T follicular helper cell (primary cell): Measurements from ENCODE around the gene PRR14L.
"Not testable (repeated sequence)": the region's sequence is repeated elsewhere in the genome, so short reads cannot be mapped to it uniquely, and the experiment has no call there.

ENCODE experiments used
- DNase-seq: peaks from one replicate; pipeline ENCODE4 v3.0.0-alpha.2; 2020; ENCODE audit warnings: low read depth

The PRR14L gene

DNA sequence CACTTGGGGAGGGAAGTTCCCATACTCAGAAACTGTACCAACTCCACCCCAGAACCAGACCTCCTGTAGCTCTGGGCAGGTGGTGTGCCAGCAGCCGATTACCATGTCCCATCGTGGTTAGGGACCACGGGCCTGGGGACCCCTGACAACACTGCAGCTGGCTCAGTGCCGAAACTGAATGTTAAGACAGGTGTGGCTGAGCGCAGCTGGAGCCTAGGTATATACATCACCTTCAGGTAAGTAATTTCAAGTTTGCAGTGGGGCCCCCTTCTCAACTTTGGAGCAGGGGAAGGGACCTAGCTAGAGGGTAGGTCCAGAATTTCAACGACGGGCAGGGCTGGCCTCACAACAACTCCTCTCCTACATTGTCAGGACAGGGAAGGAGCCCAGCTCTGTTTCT is 67.2 kb downstream of the PRR14L start:
- DNase-seq: no peak

DNA sequence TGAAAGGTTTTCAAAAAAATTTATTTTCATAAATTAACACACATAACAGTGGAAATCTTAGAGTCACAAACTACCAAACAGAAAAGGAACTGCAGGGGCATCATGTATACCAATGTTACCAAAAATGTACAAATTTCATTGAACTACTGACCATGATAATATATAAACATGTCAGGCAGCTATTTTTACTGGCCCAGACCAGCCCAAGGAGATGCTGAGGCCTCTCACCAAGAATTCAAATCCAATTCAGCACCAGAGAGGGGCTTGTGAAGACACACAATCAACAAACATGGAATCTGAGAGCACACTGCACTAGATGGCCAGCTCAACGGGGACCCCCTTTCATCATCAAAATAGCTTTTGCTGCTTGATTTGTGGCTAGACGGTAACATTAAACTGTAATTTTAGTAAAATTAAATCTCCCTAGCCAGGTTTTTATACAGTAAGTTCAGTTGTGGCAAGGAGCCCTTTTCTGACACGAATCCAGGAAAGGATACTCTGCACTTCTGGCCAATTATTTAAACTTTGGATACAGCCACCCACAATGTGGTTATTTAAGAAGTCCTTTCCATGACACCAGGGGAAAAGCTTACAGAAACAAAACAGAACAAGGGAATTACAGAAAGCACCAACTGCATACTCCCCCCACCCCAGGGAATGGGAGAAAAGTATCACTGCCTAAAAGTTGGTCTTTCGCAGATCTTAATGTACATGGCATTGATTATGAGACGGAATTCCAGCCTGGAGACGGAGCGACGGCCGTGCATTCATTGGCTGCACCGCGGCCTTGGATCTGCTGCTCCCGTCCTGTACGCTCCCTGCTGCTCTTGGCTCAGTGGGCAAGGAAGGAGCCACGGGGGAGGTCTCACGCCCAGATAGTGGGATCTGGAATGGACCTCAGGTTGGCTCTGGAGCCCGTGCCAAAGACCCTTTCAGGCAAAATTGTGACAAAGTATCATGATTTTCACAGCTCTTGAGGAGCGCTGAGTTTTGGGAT is 68.3 kb downstream of the PRR14L start:
- DNase-seq: no peak

DNA sequence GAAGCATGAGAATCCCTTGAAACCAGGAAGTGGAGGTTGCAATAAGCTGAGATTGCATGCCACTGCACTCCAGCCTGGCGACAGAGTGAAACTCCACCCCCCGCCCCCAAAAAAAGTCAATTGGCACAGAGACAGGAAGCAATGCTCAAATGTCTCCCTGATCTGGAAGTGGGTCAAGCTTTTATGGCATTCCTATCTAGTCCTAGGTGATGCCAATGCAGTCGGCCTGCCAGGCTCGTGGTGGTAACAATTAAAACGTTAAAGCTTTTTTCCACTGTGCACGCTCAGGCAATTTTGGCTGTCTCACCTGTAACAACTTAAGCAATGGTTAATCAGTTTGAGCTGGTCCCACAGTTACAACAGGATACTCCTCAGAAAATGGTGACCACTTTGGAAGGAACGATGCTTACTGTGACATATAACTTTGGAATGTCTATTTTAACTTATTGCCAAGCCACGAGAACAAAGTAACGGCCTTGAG is 69.0 kb downstream of the PRR14L start:
- no peak for DNase-seq

GRCh38 chr22:31678748-31679147 is 71.2 kb downstream of the PRR14L start:
- DNase-seq: no peak

DNA sequence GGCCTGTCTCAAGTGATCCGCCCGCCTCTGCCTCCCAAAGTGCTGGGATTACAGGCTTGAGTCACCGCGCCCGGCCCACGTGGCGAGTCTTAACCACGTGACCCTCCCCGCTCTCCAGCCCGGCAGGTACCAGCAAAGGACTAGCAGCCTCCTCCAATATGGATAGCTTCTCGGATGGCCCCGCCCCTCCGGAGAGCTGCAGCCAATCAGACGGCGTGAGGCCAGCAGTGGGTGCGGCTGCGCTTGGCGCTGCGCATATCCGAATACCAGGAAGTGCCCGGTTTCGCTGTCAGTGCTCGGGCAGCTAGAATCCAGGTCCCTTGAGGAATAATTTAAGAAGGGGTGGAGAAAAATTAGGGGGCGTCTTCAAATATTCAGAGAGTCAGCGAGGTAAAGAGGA is 73.2 kb downstream of the PRR14L start:
- peak; percentile 87 for DNase-seq

GRCh38 chr22:31674219-31674618 is 75.7 kb downstream of the PRR14L start:
- DNase-seq: not testable (repeated sequence)

- DNase-seq: not testable (repeated sequence)
Measured at GRCh38 chr22:31668849-31669248, 81.1 kb downstream of the PRR14L start.

DNA sequence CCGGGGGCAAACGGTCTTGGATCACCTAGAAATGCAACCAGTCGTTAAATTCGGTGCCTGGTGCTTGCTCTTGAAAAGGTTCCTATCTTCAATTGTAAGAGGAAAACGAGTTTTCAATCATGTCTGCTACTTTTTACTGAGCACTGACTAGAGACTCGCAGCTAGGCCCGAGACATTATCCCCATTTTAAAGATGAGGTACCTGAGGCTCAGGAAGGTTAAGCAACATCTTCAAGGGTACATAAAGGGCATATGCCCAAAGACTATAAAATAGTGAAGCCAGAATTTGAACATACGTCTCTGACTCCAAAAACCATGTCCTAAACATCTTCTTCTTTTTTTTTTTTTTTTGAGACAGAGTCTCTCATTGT is 87.3 kb downstream of the PRR14L start:
- no peak for DNase-seq

DNA sequence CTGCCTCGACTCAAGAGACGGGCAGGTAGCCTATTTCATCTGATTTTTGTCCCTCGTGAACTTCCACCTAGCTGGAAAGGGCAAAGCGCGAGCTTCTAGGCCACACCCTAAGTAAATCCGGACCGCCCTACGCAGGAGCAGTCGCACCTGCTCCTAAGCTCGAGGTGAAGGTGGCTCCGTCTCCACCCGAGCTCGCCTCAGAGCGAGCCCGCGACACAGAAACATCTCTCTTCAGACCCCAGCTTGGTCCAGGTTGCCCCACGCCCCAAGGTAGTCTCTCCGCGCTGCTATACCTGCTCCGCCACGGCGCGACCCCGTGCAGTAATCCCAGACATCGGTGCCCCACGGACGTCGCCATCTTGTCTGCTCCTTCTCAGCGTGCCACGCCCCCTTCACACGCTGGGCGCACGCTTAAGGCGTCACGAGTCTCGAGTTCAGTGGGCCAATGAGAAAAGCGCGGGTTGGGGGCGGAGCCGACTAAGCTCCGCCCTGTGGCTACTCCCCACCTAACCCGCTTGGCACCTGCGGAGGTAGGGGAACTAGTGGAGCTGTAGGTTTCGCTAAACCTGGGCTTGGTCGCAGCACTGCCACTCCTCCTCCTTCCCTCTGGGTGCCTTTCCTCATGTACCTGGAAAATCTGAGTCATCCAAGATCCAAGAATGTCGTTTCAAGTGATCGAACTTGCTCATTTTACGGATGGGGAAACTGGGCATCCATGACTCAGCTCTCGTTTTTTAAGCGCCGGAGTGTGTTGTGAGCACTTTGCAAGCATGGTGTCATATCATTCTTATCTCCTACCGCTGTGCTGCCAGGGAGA is 87.9 kb downstream of the PRR14L start, which contains the start of gene PISD:
TSS of gene PISD (minus strand) at position 365 of the 817 bp plus-strand sequence. CDS start at position 358, 7 bp downstream.
- peak; percentile 96 for DNase-seq

DNA sequence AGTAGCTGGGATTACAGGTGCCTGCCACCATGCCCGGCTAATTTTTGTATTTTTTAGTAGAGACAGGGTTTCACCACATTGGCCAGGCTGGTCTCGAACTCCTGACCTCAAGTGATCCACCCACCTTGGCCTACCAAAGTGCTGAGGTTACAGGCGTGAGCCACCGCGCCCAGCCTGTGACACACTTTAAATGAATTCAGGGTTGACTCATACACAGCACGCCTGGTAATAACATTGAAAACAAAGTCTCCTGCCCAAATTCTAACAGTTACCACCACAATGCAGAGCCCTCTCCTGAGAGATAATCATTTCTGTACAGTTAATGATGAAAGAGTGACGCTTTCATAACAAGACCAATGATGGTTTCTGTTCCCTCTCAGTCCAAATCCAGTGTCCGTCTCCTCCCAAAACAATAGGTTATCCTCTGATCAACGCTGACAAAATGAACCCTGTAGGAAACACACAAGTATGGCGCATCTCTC is 89.0 kb downstream of the PRR14L start:
- DNase-seq: not testable (repeated sequence)

- DNase-seq: no peak
Measured at GRCh38 chr22:31659246-31659645, 90.7 kb downstream of the PRR14L start.

- DNase-seq: no peak
Measured at GRCh38 chr22:31654408-31654807, 95.5 kb downstream of the PRR14L start.

GRCh38 chr22:31653944-31654343 is 96.0 kb downstream of the PRR14L start:
- DNase-seq: no peak

GRCh38 chr22:31652911-31653684 is 96.8 kb downstream of the PRR14L start:
- no peak for DNase-seq

DNA sequence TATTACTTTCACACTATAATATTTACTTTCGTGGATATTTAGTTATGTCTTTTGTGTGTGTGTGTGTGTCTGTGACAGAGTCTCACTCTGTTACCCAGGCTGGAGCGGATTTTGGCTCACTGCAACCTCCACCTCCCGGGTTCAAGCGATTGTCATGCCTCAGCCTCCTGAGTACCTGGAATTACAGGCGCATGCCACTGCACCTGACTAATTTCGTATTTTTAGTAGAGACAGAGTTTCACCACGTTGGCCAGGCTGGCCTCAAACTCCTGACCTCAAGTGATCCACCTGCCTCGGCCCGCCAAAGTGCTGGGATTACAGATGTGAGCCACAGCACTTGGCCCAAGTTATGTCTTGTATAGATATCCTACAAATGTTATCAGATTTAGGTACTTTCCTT is 97.8 kb downstream of the PRR14L start:
- no peak for DNase-seq

DNA sequence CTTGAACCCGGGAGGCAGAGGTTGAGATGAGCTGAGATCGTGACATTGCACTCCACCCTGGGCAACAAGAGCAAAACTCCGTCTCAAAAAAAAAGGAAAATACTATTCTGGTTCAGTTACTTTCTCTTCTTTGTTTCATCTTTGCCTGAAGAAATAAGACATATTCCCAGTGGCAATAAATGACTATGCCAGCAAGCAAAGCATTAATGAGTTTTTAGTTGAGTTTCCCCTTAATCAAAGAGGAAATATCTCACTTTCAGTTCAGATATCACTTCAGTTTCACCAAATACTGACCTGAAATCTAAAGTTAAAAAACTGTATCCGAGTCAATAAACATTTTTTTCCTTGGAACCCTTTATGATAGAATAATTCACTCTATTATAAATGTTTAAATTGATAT is 98.3 kb downstream of the PRR14L start:
- no peak for DNase-seq

DNA sequence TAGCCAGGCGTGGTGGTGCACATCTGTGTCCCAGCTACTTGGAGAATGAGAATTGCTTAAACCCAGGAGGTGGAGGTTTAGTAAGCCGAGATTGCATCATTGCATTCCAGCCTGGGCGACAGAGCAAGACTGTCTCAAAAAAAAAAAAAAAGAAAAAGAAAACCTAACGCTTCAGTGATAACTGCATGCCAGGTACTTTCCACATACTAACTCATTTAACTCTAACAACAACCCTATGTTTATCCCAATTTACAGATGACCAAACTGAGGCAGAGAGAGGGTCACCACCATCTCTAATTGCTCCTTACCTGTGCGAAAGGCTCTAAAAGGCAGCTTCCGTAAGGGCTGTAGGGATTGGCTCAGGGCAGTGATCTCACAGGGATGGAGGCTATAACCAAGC is 99.5 kb downstream of the PRR14L start:
- DNase-seq: no peak

DNA sequence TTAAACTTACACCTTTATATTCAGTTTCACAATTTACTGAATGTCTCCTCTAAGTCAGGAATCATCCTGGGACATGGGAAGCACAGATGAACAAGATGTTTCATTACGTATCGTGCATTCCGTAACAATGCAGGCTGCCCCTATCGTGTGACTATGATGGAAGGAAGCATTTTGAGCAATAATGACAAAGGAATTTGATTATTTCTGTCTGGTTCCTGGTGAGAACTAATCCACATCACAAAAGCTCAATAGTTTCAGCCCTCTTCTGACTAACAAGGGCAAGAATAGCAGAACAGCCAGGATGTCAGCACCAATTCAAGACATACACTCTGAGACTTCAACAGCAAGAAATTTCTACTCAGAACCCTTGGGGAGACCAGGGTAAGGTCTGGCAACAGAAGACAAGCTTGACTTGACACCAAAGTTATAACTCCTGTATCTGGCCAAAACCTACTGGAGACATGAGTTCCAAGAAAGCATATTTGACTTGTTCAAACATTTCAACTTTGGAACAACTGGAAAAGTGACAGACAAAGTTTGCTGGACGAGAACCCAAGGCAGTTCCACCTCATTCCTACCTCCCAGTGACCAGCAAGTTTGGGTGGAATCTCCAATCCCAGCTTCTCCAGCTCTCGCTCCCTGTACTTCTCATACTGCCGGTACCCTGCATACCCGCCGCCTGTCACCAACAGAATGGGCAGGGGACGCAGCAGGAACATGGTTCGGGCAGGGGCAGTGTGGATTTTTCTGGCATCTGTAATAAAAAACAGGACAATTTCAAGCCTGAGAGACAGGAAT is 102.2 kb downstream of the PRR14L start:
- DNase-seq: no peak

- no peak for DNase-seq
Measured at GRCh38 chr22:31647066-31647465, 102.9 kb downstream of the PRR14L start.

- no peak for DNase-seq
Measured at GRCh38 chr22:31646186-31647019, 103.5 kb downstream of the PRR14L start.
